ENCODE measurements around the gene TRAF1. TPM values are rescaled to one million over a fixed set of nuclear protein-coding genes. Genes with fewer than 3 reads are reported as not detected.

The TRAF1 gene
- total RNA-seq, 1 experiment from 2014 or later: 1.4 TPM

- H3K79me2 ChIP-seq (ENCODE audit: insufficient read depth, low read length): no peaks in the 10 kb centered on the region
- peaks cover 10% of the 10 kb centered on the region for H3K23me2 ChIP-seq (ENCODE audit: insufficient read length, low read depth, low read length, poor library complexity, severe bottlenecking)
- peaks cover 2% of the 10 kb centered on the region; the same call in 1 of the 2 replicates for H3K4me1 ChIP-seq (ENCODE audit: insufficient read depth, low read length)
- no peak overlapping the region for H4K8ac ChIP-seq (replicated peaks; ENCODE audit: insufficient read length, low read depth, low read length)
- H3K9me3 ChIP-seq (ENCODE audit: control insufficient read depth, low read depth, low read length): no peaks in the 10 kb centered on the region
- H2BK20ac ChIP-seq (ENCODE audit: low read depth, low read length, poor library complexity, severe bottlenecking): no peak overlapping the region
- H3K56ac ChIP-seq (ENCODE audit: insufficient read length, low read depth, low read length): no peak overlapping the region
- no peaks in the 10 kb centered on the region for H4K20me1 ChIP-seq (ENCODE audit: control insufficient read depth, insufficient read depth, insufficient read length)
- no peak overlapping the region for H3K23ac ChIP-seq (ENCODE audit: insufficient read length, low read depth, low read length)
- Mint-ChIP-seq H3K27ac (no peak overlapping the region), H3K9me3 (no peaks in the 10 kb centered on the region), H3K4me1 (peaks cover 4 to 14% of the 10 kb centered on the region in 2 experiments), H3K36me3 (ENCODE audit: insufficient read depth in 1 of 3, low read depth in 3 of 3) (no peaks in the 10 kb centered on the region), H3K27me3 (ENCODE audit: low read depth) (peaks cover 12% of the 10 kb centered on the region), H3K4me3 (no peak overlapping the region)
- no peak overlapping the region for H3K4me2 ChIP-seq (ENCODE audit: insufficient read depth, insufficient read length, low read length)
- H2BK15ac ChIP-seq (ENCODE audit: low read depth, low read length): no peak overlapping the region
- H2AK5ac ChIP-seq (ENCODE audit: insufficient read length, low read length): no peak overlapping the region
- no peaks in the 10 kb centered on the region for H3K79me1 ChIP-seq (ENCODE audit: insufficient read depth, low read depth, low read length, poor library complexity, severe bottlenecking)
- no peak overlapping the region for H3K14ac ChIP-seq (ENCODE audit: insufficient read depth, low read length)
- H3K9ac ChIP-seq (ENCODE audit: extremely low read depth, insufficient read length, low read length): no peak overlapping the region
- H2BK12ac ChIP-seq (ENCODE audit: insufficient read length, low read depth, low read length): no peak overlapping the region
- H2AFZ ChIP-seq (ENCODE audit: low read length): no peak overlapping the region
- no peak overlapping the region for H2BK120ac ChIP-seq (ENCODE audit: low read depth, low read length, poor library complexity, severe bottlenecking)
- H3K27ac ChIP-seq (ENCODE audit: insufficient read length, low read depth, low read length): no peak overlapping the region
- no peak overlapping the region for H4K91ac ChIP-seq (ENCODE audit: insufficient read length, low read depth, low read length)
- no peak overlapping the region for H3K18ac ChIP-seq (ENCODE audit: insufficient read length, low read depth, low read length)
- no peak for DNase-seq
- no peaks in the 10 kb centered on the region for H3K27me3 ChIP-seq (ENCODE audit: insufficient read depth, low read length)
- no peak overlapping the region for H3T11ph ChIP-seq (ENCODE audit: low read length)
- TF ChIP-seq CTCF (conservative IDR thresholded peaks at IDR 0.05): no peak
- H4K5ac ChIP-seq (ENCODE audit: insufficient read length, low read depth, low read length): no peak overlapping the region
- no peak overlapping the region for H3K4ac ChIP-seq (ENCODE audit: low read depth, low read length)
- no CpG with 5 or more reads among the region's 6 CpGs for WGBS (ENCODE audit: extremely low coverage, insufficient read length, low lambda C conversion rate)
- H2BK5ac ChIP-seq (ENCODE audit: insufficient read length, low read length): no peak overlapping the region
Observed at GRCh38 chr9:120932086-120932823, 5.7 kb upstream of the TRAF1 start.
